Stimulated activated naive CD8-positive, alpha-beta T cell treated with anti-CD3 and anti-CD28 coated beads, Interleukin-15, amount 100 ng/mL, for 72 hours (primary cell): ENCODE data around the gene RAE1.
A peak's percentile ranks its signal among the peaks of the same experiment; 100 is the strongest.
"Not testable (repeated sequence)": the region's sequence is repeated elsewhere in the genome, so short reads cannot be mapped to it uniquely, and the experiment has no call there.

Experiments
- ATAC-seq: fragments of 150-1000 bp; cut with Tn5 transposase; 2 replicates; pipeline ENCODE4 v1.10.0; 2021; ENCODE audit warnings: mild to moderate bottlenecking, moderate library complexity
- DNase-seq, 2 donors: peaks; one replicate each; pipeline ENCODE4 v3.0.0; 2021 to 2022
- H3K27ac Mint-ChIP-seq, 2 donors: one replicate each; pipeline ENCODE4 v1.8.0; 2022; ENCODE audit warnings: mild to moderate bottlenecking in 2 of 2, mixed read lengths in 2 of 2, moderate library complexity in 2 of 2
- H3K27me3 Mint-ChIP-seq: one replicate; pipeline ENCODE4 v1.8.0; 2022; ENCODE audit warnings: mixed read lengths
- H3K4me1 Mint-ChIP-seq: one replicate; pipeline ENCODE4 v1.8.0; 2022; ENCODE audit warnings: mild to moderate bottlenecking, mixed read lengths
- H3K4me3 Mint-ChIP-seq, 2 donors: one replicate each; pipeline ENCODE4 v1.8.0; 2022; ENCODE audit warnings: mild to moderate bottlenecking in 2 of 2, mixed read lengths in 2 of 2, moderate library complexity in 1 of 2
- H3K9me3 Mint-ChIP-seq, 2 donors: one replicate each; pipeline ENCODE4 v1.8.0; 2022; ENCODE audit warnings: mixed read lengths in 2 of 2

The RAE1 gene

GRCh38 chr20:57348200-57348921 is 2.7 kb upstream of the RAE1 start:
- H3K4me3 Mint-ChIP-seq: peak overlapping the region in 1 of 2 donors; percentile 18
- H3K27ac Mint-ChIP-seq: not testable (repeated sequence)

GRCh38 chr20:57348922-57349574 is 2.0 kb upstream of the RAE1 start:
- not testable (repeated sequence) for H3K27me3 Mint-ChIP-seq, H3K27ac Mint-ChIP-seq, ATAC-seq, H3K9me3 Mint-ChIP-seq
- Mint-ChIP-seq H3K4me1 (peaks cover 27% of the 10 kb centered on the region), H3K4me3 (peak overlapping the region; percentile 24 to 53)
- DNase-seq: peak; percentile 18 to 19

More at GRCh38 chr20:57348200-57348921, 2.7 kb upstream of the RAE1 start:
- H3K27me3 Mint-ChIP-seq, H3K9me3 Mint-ChIP-seq, DNase-seq, ATAC-seq: not testable (repeated sequence)
- H3K4me1 Mint-ChIP-seq: peaks cover 22% of the 10 kb centered on the region

- Mint-ChIP-seq H3K27me3 (no peaks in the 10 kb centered on the region), H3K27ac (peak overlapping the region; percentile 33 to 71), H3K4me1 (peaks cover 27% of the 10 kb centered on the region), H3K4me3 (peak overlapping the region; percentile 62 to 75), H3K9me3 (no peaks in the 10 kb centered on the region)
- no peak for DNase-seq
- ATAC-seq: no peak
These were observed 859 bp upstream of the RAE1 start for GRCh38 chr20:57350081-57350710.

DNA sequence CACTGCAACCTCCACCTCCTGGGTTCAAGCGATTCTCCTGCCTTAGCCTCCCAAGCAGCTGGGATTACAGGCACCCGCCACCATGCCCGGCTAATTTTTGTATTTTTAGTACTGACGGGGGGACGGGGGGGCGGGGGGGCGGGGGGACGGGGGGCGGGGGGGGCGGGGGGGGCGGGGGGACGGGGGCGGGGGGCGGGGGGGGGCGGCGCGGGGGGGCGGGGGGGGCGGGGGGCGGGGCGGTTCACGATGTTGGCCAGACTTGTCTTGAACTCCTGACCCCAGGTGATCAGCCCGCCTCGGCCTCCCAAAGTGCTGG is 371 bp upstream of the RAE1 start:
- not testable (repeated sequence) for DNase-seq, ATAC-seq, H3K27me3 Mint-ChIP-seq, H3K9me3 Mint-ChIP-seq
- Mint-ChIP-seq H3K4me3 (peak overlapping the region; percentile 91 to 94), H3K4me1 (peaks cover 27% of the 10 kb centered on the region), H3K27ac (peak overlapping the region; percentile 93 to 94)

DNA sequence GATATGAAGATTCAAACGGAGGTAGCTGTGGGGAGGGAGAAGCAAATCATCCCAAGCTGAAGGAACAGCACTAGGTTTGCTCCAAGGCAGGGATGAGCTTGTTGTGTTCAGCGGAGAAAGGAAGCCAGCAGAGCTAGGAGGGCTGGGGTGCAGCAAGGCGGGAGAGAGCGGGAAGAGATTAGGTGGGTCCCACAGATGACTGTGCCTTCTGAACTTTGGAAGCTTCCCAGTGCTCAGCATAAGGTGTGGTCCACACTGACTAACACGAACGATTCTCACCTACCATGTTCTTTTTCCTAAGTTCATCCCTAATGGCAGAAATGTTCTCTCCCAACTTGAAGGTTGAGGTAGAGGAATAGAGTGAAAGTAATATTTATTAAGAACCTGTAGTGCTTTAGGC is 1.2 kb downstream of the RAE1 start:
- Mint-ChIP-seq H3K4me3 (peak overlapping the region; percentile 91 to 94), H3K27ac (peak overlapping the region; percentile 93 to 94), H3K27me3 (no peaks in the 10 kb centered on the region), H3K4me1 (peaks cover 27% of the 10 kb centered on the region), H3K9me3 (no peaks in the 10 kb centered on the region)
- DNase-seq: no peak
- ATAC-seq: no peak

DNA sequence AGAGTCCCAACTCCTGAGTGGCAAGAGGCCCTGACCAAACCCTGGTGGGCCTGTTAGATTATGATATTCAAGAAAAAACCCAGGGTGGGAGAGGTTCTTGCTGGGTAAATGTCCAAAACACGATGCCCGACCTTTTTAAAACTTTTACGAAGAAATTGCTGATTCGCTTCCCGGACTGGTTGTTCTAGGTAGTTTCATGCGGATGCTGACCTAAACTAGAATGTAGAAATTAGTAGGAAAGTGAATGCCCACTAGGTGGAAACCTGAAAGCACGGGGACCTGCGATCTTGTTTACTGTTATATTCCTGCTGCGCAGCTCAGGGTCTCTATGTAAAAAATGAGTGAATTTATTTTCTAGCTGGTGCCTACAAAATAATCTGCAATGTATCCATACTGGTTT is 2.3 kb downstream of the RAE1 start:
- H3K27me3 Mint-ChIP-seq: no peaks in the 10 kb centered on the region
- peak overlapping the region in 1 of 2 donors; percentile 76 for H3K27ac Mint-ChIP-seq
- no peak for ATAC-seq
- no peak for DNase-seq
- H3K4me1 Mint-ChIP-seq: peaks cover 27% of the 10 kb centered on the region
- H3K9me3 Mint-ChIP-seq: no peaks in the 10 kb centered on the region
- H3K4me3 Mint-ChIP-seq: no peak overlapping the region

DNA sequence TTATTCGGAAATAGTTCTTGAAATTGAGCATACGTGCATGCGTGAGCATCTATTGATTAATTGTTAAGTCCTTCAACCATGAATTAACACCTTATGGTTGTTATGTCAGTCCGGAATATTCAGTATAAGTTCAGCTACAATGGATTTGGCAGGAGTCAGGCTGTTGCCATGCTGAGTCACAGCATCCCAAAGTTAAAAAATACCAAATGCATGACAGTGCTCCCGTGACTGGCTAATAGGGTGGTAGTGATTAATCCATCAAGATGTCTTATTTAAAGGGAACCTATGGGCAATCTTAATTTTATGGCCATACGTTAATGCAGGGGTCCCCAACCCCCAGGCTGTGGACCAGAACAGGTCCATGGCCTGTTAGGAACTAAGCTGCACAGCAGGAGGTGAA is 10.5 kb downstream of the RAE1 start:
- ATAC-seq (no peak), DNase-seq (no peak)
- H3K27me3 Mint-ChIP-seq: no peaks in the 10 kb centered on the region
- H3K4me3 Mint-ChIP-seq: no peak overlapping the region
- H3K27ac Mint-ChIP-seq: no peak overlapping the region
- H3K4me1 Mint-ChIP-seq: no peaks in the 10 kb centered on the region
- no peaks in the 10 kb centered on the region for H3K9me3 Mint-ChIP-seq

DNA sequence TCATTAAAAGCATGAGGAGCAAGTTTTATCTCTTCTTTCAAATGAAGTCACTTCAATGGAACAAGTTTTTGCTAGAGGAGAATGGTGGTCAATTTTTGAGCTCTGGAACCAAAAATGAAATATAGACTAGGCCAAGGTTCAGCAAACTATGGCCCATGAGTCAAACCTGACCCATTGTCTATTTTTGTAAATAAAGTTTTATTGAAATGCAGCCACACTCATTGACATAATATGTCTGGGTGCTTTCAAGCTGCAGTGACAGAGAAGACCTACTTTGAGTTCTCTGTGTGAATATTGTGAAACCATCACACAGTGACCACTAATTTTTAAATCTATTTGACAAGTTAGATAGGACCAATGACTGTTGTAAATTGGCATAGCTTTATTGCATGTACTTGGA is 13.4 kb downstream of the RAE1 start:
- no peak for DNase-seq
- H3K27me3 Mint-ChIP-seq: no peaks in the 10 kb centered on the region
- H3K9me3 Mint-ChIP-seq: no peaks in the 10 kb centered on the region
- no peaks in the 10 kb centered on the region for H3K4me1 Mint-ChIP-seq
- no peak overlapping the region for H3K4me3 Mint-ChIP-seq
- no peak overlapping the region for H3K27ac Mint-ChIP-seq
- no peak for ATAC-seq

DNA sequence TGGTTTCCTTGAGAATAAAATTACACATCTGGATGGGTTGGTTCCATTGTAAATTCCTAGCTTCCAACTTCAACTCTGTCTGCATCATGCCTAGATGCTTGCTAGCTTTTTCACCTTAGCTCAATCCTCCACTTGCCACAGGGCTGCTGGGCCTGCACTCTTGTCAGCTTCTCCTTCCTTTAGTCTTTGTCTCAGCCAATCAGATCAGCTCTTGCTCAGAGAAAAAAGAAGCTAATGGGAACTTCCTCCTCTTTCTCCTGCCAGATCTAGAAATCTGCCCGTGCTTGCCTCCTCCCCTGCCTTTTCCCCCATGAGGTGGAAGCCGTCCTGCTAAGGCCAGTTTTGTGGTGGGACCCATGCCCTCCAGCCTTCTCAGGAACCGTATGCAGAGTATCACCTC is 18.5 kb downstream of the RAE1 start:
- Mint-ChIP-seq H3K27me3 (no peaks in the 10 kb centered on the region), H3K27ac (peak overlapping the region in 1 of 2 donors; percentile 14), H3K4me3 (no peak overlapping the region), H3K4me1 (peaks cover 18% of the 10 kb centered on the region), H3K9me3 (no peaks in the 10 kb centered on the region)
- no peak for DNase-seq
- no peak for ATAC-seq

GRCh38 chr20:57370316-57370715 is 19.3 kb downstream of the RAE1 start:
- DNase-seq: no peak
- Mint-ChIP-seq H3K4me1 (peaks cover 26% of the 10 kb centered on the region), H3K27me3 (no peaks in the 10 kb centered on the region), H3K4me3 (no peak overlapping the region), H3K9me3 (no peaks in the 10 kb centered on the region), H3K27ac (no peak overlapping the region)
- no peak for ATAC-seq

GRCh38 chr20:57371363-57371762 is 20.3 kb downstream of the RAE1 start:
- DNase-seq (no peak), ATAC-seq (no peak)
- Mint-ChIP-seq H3K27me3 (no peaks in the 10 kb centered on the region), H3K9me3 (no peaks in the 10 kb centered on the region), H3K4me1 (peaks cover 35% of the 10 kb centered on the region), H3K27ac (peak overlapping the region in 1 of 2 donors; percentile 85), H3K4me3 (no peak overlapping the region)

DNA sequence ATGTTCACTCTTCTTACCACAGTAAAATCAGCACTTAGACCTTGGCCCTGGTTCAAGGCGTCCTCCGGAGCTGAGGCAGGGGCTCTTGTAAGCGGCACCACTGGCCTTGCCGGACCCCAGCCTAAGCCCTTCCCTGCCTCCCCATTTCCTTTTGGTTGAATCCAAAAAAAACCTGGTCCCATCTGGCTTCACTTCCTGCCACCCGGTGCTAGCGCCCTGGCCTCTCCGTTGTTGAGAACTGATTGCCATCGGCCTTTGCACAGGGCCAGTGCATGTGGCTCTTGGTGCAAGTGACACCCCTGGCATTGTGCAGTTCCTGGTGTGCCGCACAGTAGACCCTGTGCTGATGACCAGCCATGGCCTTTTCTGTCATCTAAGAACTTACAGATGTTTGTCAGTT is 21.1 kb downstream of the RAE1 start:
- no peak overlapping the region for H3K27ac Mint-ChIP-seq
- DNase-seq (no peak), ATAC-seq (no peak)
- no peak overlapping the region for H3K4me3 Mint-ChIP-seq
- H3K9me3 Mint-ChIP-seq: no peaks in the 10 kb centered on the region
- no peaks in the 10 kb centered on the region for H3K27me3 Mint-ChIP-seq
- H3K4me1 Mint-ChIP-seq: peaks cover 36% of the 10 kb centered on the region

- Mint-ChIP-seq H3K27ac (no peak overlapping the region), H3K27me3 (no peaks in the 10 kb centered on the region), H3K4me1 (peaks cover 42% of the 10 kb centered on the region), H3K9me3 (no peaks in the 10 kb centered on the region), H3K4me3 (no peak overlapping the region)
- DNase-seq (no peak), ATAC-seq (no peak)
These were observed 21.7 kb downstream of the RAE1 start for GRCh38 chr20:57372581-57373350.

DNA sequence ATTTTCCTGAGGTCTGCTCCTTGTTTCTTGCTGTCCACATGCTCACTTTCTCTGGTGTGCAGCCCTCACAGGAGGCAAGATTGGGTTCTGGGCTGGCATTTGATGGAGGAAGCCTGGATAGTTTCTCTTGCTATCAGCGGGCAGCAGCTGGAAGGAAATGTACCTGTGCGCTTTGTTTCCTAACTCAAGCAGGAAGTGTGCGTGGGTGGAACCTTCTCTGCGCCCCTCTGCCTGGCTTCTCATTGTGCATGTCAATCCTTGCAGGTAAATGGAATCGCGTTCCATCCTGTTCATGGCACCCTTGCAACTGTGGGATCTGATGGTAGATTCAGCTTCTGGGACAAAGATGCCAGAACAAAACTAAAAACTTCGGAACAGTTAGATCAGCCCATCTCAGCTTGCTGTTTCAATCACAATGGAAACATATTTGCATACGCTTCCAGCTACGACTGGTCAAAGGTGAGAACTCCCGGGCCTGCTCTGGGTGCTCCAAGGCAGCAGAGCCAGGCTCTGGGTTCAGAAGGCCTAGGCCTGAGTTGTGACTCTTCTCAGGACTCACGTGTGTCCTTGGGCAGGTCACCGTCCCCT is 23.4 kb downstream of the RAE1 start:
- Mint-ChIP-seq H3K27ac (peak overlapping the region in 1 of 2 donors; percentile 67), H3K27me3 (no peaks in the 10 kb centered on the region), H3K9me3 (no peaks in the 10 kb centered on the region), H3K4me3 (no peak overlapping the region), H3K4me1 (peaks cover 42% of the 10 kb centered on the region)
- ATAC-seq (no peak), DNase-seq (no peak)

GRCh38 chr20:57374931-57375651 is 24.0 kb downstream of the RAE1 start:
- DNase-seq (no peak), ATAC-seq (no peak)
- Mint-ChIP-seq H3K4me3 (no peak overlapping the region), H3K27ac (peak overlapping the region in 1 of 2 donors; percentile 72), H3K27me3 (no peaks in the 10 kb centered on the region), H3K4me1 (peaks cover 42% of the 10 kb centered on the region), H3K9me3 (no peaks in the 10 kb centered on the region)
